ENCODE measurements around the gene TTC39B.

Gene TTC39B

GRCh38 chr9:15268782-15269181, 38.2 kb downstream of the TTC39B start:
- no peaks in the 10 kb centered on the region for H3K4me1 ChIP-seq (ENCODE audit: low read length)
- H3K9me2 ChIP-seq (replicated peaks; ENCODE audit: insufficient read depth, low read length) = no peaks in the 10 kb centered on the region
- no peaks in the 10 kb centered on the region for H3K79me2 ChIP-seq (ENCODE audit: low read length)
- no peaks in the 10 kb centered on the region for H3K27me3 ChIP-seq (replicated peaks; ENCODE audit: insufficient read depth, low read length)
- H3K4me2 ChIP-seq (ENCODE audit: low read depth, low read length) = no peak overlapping the region
- H3K9me3 ChIP-seq (replicated peaks; ENCODE audit: insufficient read depth, low read length) = no peaks in the 10 kb centered on the region
- no peak overlapping the region for H2AFZ ChIP-seq (ENCODE audit: low read length)
- no peak overlapping the region for H3K27ac ChIP-seq (ENCODE audit: low read length)
- H3F3A ChIP-seq (ENCODE audit: insufficient read depth, low read length) = no peaks in the 10 kb centered on the region
- TF ChIP-seq CTCF (IDR thresholded peaks at IDR 0.05; ENCODE audit: low read length) (no peak), EZH2 (optimal IDR thresholded peaks at IDR 0.05; ENCODE audit: low read depth, low read length) (no peak), EZH2phosphoT487 (IDR thresholded peaks at IDR 0.05; ENCODE audit: low read length) (no peak)
- H3K9ac ChIP-seq (ENCODE audit: low read length) = no peak overlapping the region
- H3K36me3 ChIP-seq (replicated peaks; ENCODE audit: insufficient read depth, low read length) = no peaks in the 10 kb centered on the region
- no peak for DNase-seq
- H4K20me1 ChIP-seq (ENCODE audit: insufficient read depth, low read length) = no peaks in the 10 kb centered on the region
- no peak overlapping the region for H3K4me3 ChIP-seq (ENCODE audit: low read length)

GRCh38 chr9:15268317-15268716, 38.7 kb downstream of the TTC39B start:
- Histone ChIP-seq H2AFZ (ENCODE audit: low read length) (no peak overlapping the region), H4K20me1 (ENCODE audit: insufficient read depth, low read length) (no peaks in the 10 kb centered on the region), H3K9ac (ENCODE audit: low read length) (no peak overlapping the region), H3K9me3 (replicated peaks; ENCODE audit: insufficient read depth, low read length) (no peaks in the 10 kb centered on the region), H3F3A (ENCODE audit: insufficient read depth, low read length) (no peaks in the 10 kb centered on the region), H3K9me2 (replicated peaks; ENCODE audit: insufficient read depth, low read length) (no peaks in the 10 kb centered on the region), H3K27me3 (replicated peaks; ENCODE audit: insufficient read depth, low read length) (no peaks in the 10 kb centered on the region), H3K36me3 (replicated peaks; ENCODE audit: insufficient read depth, low read length) (no peaks in the 10 kb centered on the region), H3K4me2 (ENCODE audit: low read depth, low read length) (no peak overlapping the region), H3K79me2 (ENCODE audit: low read length) (no peaks in the 10 kb centered on the region), H3K4me1 (ENCODE audit: low read length) (no peaks in the 10 kb centered on the region), H3K27ac (ENCODE audit: low read length) (no peak overlapping the region), H3K4me3 (ENCODE audit: low read length) (no peak overlapping the region)
- DNase-seq = no peak
- TF ChIP-seq EZH2phosphoT487 (IDR thresholded peaks at IDR 0.05; ENCODE audit: low read length) (no peak), CTCF (IDR thresholded peaks at IDR 0.05; ENCODE audit: low read length) (no peak), EZH2 (optimal IDR thresholded peaks at IDR 0.05; ENCODE audit: low read depth, low read length) (no peak)

DNA sequence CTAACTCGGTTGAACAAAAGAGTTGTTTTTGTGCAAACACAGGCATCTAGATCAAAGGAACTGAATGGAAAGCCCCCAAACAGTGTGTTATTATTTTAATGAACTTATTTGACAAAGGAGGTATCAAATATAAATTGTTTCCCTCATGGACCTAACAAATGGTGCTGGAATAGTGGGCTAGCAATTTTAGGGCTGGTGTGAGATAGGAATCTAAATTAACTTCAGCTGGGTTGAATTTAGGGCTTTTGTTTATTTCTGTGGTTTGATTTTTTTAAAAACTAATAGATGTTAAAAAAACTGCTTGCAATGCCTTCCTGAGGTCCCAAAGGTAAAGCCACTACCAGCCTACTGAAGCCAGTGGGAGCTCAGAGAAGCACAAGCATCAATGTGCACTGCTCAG, 42.1 kb downstream of the TTC39B start:
- H3K9me3 ChIP-seq (replicated peaks; ENCODE audit: insufficient read depth, low read length) = no peaks in the 10 kb centered on the region
- no peaks in the 10 kb centered on the region for H3K27me3 ChIP-seq (replicated peaks; ENCODE audit: insufficient read depth, low read length)
- H3K4me1 ChIP-seq (ENCODE audit: low read length) = no peaks in the 10 kb centered on the region
- TF ChIP-seq EZH2 (optimal IDR thresholded peaks at IDR 0.05; ENCODE audit: low read depth, low read length) = no peak
- no peak for TF ChIP-seq EZH2phosphoT487 (IDR thresholded peaks at IDR 0.05; ENCODE audit: low read length)
- TF ChIP-seq CTCF (IDR thresholded peaks at IDR 0.05; ENCODE audit: low read length) = no peak
- H4K20me1 ChIP-seq (ENCODE audit: insufficient read depth, low read length) = no peaks in the 10 kb centered on the region
- H3K4me3 ChIP-seq (ENCODE audit: low read length) = no peak overlapping the region
- no peak overlapping the region for H3K4me2 ChIP-seq (ENCODE audit: low read depth, low read length)
- H3K79me2 ChIP-seq (ENCODE audit: low read length) = no peaks in the 10 kb centered on the region
- H2AFZ ChIP-seq (ENCODE audit: low read length) = no peak overlapping the region
- H3F3A ChIP-seq (ENCODE audit: insufficient read depth, low read length) = no peaks in the 10 kb centered on the region
- H3K9me2 ChIP-seq (replicated peaks; ENCODE audit: insufficient read depth, low read length) = no peaks in the 10 kb centered on the region
- no peak overlapping the region for H3K9ac ChIP-seq (ENCODE audit: low read length)
- no peak overlapping the region for H3K27ac ChIP-seq (ENCODE audit: low read length)
- H3K36me3 ChIP-seq (replicated peaks; ENCODE audit: insufficient read depth, low read length) = no peaks in the 10 kb centered on the region
- no peak for DNase-seq

All from MM.1S (cell line).